GM18519 (cell line): ENCODE data around the gene RSPO1.
"Not testable (repeated sequence)": the region's sequence is repeated elsewhere in the genome, so short reads cannot be mapped to it uniquely, and the experiment has no call there.

ENCODE experiments used
- ATAC-seq: cut with Tn5 transposase; IDR thresholded peaks from one replicate; pipeline ENCODE4 v1.9.1; 2021; ENCODE audit warnings: mild to moderate bottlenecking, moderate library complexity; ENCODE audit not compliant: unreplicated experiment, low FRiP score

The RSPO1 gene

GRCh38 chr1:37634244-37634991, at the start of gene RSPO1:
RSPO1 (minus strand) TSS chr1:37634892; CDS start chr1:37629661, 5,231 bp downstream.
- no peak for ATAC-seq

DNA sequence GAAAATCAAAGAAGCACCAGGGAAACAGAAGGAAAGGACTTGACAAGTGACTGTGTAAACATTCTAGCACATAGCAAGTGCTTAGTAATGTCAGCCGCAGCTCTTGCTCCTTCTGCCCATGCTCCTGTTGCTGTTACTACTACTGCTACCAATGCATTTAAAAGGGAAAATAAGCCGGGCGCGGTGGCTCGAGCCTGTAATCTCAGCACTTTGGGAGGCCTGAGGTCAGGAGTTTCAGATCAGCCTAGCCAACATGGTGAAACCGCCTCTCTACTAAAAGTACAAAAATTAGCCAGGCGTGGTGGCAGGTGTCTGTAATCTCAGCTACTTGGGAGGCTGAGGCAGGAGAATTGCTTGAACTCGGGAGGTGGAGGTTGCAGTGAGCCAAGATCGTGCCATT, 49.5 kb upstream of the RSPO1 start:
- ATAC-seq = not testable (repeated sequence)

GRCh38 chr1:37682334-37682987, 47.8 kb upstream of the RSPO1 start:
- ATAC-seq = no peak

DNA sequence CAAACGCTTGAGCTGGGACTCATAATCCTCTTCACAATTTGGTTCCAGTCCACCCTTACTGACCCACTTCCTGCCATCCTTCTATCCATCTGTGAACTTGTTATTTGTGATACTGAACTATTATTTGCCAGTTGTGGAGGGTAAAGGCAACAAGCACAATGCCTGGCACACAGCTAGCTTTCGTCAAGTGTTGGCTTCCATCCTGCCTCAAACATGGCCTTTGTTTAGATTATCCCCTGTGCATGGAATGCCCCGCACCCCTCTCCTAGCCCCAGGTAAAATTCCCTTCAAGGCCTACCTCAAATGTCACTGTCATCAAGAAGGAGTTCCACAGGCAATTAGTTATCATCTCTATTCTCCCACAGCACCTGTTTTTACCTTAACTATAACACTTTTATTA, 46.2 kb upstream of the RSPO1 start:
- no peak for ATAC-seq

DNA sequence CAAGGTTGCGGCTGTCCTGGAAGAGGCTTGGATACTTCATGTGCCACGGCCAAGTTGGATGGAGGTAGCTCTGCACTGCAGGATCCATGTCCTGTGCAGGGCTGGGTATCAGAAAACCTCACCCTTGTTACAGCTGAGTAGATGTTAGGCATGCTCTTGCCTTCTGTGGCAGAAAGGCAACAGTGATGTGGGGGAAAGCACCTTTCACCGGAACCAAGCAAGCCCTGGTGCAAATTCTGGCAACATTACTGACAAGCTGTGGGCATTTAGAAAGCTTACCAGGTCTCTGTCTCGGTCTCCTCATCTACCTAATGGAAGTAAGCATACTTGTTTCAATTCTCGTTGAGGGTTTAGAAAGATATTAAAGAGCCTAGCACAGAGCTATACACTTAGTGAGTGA, 43.1 kb upstream of the RSPO1 start:
- no peak for ATAC-seq

DNA sequence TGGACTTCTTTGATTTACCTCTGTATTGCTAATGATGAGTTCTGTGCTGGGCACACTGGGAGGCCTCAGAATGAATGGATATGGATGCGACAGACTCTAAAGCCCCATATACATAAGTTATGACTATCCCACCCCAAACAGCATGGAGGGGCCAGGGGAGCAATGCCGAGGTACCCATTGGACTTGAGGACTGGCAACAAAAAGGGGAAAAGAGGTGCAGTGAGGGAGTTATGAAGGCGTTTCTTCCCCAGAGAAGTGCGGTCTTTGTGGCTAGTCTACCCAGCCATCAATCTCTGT, 42.4 kb upstream of the RSPO1 start:
- ATAC-seq = no peak

DNA sequence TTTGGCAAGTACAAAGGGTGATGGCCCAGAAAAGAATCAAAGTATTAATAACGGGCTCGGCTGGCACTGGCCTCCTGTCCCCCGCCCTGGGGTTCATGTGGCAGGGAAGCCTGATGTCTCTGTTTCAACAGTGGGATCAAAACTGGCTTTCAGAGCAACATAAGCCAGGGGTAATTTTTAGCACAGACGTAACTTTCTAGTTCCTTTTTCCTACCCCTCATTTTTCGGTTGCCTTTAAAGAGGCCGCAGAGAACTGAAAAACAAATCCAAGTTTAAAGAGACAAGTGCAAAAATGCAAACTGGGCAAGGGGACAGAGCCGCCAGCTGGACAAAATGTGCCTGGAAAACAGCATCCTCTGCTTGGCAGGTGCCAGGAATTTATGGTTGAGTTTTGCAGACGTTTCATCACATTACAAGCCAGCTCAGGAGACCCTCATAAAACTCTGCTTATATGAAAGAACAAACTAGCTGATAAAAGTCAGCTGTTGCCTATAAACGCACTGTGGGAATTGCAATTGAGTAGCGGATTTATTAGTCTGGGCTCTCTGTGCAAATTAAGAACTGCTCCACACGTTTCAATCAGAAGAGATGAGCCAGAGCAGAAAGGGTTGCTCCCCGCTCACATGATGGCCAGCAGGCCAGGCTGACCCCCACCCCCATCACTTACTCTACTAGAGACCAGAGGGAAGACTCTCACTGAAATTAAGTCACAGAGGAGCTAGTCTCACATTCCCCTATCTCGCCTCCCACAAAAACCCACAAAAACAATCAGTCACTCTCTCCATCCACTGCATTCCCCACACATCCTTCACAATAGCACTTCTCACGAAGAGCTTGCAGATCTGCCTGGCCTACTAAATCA, 41.8 kb upstream of the RSPO1 start:
- ATAC-seq = no peak

DNA sequence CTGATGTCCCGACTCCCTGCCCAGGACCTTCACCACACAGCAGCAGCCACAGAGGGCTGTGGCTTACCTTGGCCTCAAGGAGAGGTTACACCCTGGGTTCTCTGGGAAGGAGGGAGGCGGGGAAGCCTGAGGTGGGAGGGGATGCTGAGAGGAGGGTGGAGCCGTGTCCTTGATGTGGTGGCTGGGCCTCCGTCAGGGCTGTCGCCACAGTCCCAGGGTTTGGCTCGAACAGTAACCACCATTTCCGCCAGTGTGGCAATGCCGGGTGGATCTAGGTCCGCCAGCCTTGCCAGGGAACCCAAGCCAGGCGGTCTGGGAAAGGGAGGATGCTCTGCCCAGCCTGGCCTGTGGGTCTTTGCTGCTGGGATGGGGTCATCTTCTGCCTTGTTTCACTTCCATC, 39.2 kb upstream of the RSPO1 start:
- ATAC-seq = no peak

DNA sequence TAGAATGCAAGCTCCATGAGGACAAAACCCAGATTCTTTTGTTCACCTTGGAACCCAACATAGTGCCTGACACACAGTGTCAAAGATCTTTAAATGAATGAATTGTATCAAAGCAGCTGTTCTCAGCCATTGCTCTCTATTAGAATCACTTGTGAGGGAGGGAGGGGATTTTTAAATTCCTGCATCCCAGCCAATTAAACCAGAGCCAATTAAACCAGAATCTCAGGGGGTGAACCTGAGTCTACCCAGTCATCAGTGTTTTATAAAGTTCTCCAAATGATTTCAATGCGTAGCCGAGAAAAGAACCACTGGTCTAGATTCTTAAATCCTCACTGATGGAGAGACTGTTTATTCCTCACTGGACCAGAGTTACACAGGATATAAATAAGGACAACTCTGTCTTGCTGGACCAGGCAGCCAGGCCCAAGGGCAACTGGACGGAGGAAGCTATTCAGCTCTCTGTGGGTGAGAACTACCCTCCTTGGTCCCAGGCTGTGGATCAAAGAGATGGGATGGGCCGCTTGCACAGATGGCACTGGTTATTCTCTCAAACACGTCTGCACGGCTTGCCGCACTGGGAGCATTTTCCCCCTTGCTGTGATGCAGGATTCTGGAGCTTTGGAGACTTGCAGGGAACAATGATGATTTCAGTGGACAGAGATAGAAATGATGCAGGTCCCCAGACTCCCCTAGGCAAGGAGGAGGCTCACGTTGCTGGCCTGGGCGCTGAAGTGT, 37.6 kb upstream of the RSPO1 start:
- ATAC-seq = no peak

- no peak for ATAC-seq
Observed at GRCh38 chr1:37671261-37671660, 36.6 kb upstream of the RSPO1 start.

DNA sequence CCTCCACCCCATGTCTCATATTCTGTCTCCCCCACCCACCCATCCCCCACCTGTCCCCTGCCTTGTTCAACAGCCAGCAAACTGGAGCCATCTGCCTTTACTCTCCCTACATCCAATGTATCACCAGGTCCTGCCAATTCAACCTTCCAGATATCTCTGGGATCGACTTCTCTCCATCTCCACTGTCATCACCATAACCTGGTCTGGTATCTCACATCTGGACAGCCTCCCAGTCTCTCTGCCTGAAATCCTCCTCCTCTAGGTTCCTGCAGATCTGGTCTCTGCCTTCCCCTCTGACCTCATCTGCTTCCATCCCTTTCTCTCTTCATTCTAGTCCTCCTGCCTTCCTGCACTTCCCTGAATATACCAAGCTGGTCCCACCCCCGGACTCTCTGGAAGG, 35.4 kb upstream of the RSPO1 start:
- ATAC-seq = no peak

- ATAC-seq = no peak
Observed at GRCh38 chr1:37667023-37667671, 32.5 kb upstream of the RSPO1 start.

DNA sequence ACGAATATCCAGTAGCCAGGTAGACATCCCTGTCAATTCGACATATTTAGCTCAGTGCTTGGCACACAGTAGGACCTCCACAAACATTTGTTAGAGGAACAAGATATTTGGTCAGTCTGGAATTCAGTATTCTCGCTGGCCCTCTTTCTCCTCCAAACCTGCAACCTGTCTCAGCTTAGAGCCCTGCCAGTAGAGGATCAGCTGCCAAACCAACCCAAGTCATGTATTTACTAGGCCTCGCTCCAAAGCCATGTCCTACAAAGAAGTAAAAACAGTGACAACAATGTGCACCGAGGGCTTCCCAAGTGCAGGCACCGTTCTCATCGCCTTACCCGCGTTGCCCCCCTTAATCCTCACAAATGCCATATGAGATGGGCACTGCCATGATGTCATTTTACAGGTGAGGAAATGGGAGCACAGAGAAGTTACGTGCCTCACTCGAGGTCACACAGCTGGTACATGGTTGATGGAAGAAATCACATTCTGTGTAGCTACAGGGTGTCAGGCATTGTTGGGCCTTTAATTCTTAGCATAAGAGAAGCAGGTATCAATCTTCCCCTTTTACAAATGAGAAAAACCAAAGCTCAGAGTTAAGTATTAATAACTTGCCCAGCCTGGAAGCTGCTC, 31.7 kb upstream of the RSPO1 start:
- ATAC-seq = no peak

GRCh38 chr1:37663426-37664000, 28.8 kb upstream of the RSPO1 start:
- ATAC-seq = no peak

DNA sequence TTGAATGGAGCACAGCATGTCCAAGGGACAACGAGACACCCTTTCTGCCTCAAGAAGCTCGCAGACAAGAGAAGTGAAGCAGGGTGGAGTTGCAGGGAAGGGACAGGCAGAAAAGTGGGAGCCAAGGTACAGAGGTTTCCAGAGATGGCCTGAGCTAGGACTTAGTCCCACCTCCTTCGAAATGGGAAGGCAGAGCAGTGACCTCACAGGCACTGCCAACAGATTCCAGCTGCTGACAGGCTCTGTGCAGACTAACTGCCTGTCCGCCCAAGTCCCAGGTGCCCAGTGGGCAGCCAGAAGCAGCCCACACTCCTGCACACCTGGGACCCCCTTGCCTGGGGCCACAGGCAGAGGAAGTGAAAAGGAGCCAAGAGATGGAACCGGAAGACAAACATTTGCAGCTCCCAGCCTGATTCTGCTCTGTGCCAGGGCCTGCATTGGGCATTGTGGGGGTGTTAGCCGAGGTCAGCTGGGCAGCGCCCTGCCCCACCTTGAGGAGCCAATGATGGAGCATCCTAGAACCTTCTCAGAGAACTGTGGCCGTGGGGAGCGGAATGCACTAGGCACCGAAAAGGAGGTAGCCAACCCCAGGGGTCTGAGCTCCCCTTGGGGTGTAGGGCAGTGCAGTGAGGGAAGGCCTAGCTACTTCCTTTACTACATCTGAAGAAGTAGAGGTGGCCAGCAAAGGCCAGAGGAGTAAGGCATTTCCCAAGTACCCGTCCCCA, 27.5 kb upstream of the RSPO1 start:
- no peak for ATAC-seq

GRCh38 chr1:37661401-37661800, 26.7 kb upstream of the RSPO1 start:
- no peak for ATAC-seq

- no peak for ATAC-seq
Observed at GRCh38 chr1:37660664-37661063, 26.0 kb upstream of the RSPO1 start.

DNA sequence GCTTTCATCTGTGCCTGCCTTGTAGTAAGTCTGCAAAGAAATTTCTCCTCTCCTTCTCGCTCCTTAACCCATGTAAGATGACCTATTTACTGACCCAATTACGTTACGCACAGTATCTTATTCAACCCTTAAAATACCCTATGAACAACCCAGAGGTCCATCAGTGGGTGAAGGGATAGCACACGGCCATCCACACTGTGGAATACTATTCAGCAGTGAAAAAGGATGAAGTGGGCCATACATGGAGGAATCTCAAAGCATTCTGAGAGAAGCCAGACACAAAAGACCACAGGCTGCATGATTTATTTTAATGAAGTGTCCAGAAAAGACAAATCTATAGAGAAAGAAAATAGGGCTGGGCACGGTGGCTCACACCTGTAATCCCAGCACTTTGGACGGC, 23.8 kb upstream of the RSPO1 start:
- no peak for ATAC-seq
